GM18511 (cell line): ENCODE data around the gene TMEM200A.

ENCODE experiments used
- ATAC-seq: cut with Tn5 transposase; IDR thresholded peaks from one replicate; pipeline ENCODE4 v1.9.1; 2021; ENCODE audit warnings: mild to moderate bottlenecking, moderate library complexity; ENCODE audit not compliant: unreplicated experiment

The TMEM200A gene

GRCh38 chr6:130482645-130483390 is 117.0 kb downstream of the TMEM200A start:
- ATAC-seq = no peak

- ATAC-seq = no peak
Measured at GRCh38 chr6:130485870-130486269, 120.1 kb downstream of the TMEM200A start.

GRCh38 chr6:130486417-130486816 is 120.6 kb downstream of the TMEM200A start:
- no peak for ATAC-seq

GRCh38 chr6:130489514-130489913 is 123.7 kb downstream of the TMEM200A start:
- no peak for ATAC-seq
